Heart left ventricle (tissue), 13 donors: ENCODE data around the gene IL1RAP.

Source experiments
- POLR2A ChIP-seq, 2 donors: fragments of 450-650 bp; IDR thresholded peaks; one replicate each; pipeline ENCODE4 v1.6.1; 2017; ENCODE audit warnings: antibody characterized with exemption in 2 of 2, mild to moderate bottlenecking in 2 of 2, moderate library complexity in 2 of 2
- TF ChIP-seq, protein P1 (sequence below), 12 donors: fragments of 200-600 bp; sonication (generic) in 4 of 12; IDR thresholded peaks; one replicate each; pipeline versions ENCODE4 v1.5.0 to v1.8.0; 2018 to 2022; ENCODE audit warnings: antibody characterized with exemption in 12 of 12, mild to moderate bottlenecking in 5 of 12
- donor health status: ischemic (EF 13 %, LVEDD 7.1; RV severe dilation, severe dysfunction).
- donor health status: DM: no; HTN: yes; CAD: no.
- donor health status: DM: no; HTN: no; CAD: no.
- donor health status: ischemic (EF 25% LVEDD 6.9; RV normal size, moderate dysfunction).
- donor health status: ischemic (EF 25% LVEDD 5.7; RV mildly dilated, moderate dysfunction).
- donor health status: ischemic (EF 35%, LVEDD 5.7; RV mildly dilated, moderate dysfunction).
- donor health status: nonischemic (EF 11% LVEDD 7.7; RV severe dilation, severe dysfunction).
- donor health status: DM: yes; HTN: yes; CAD: no.
- donor health status: PGD.
- donor health status: ischemic (EF 29% LVEDD 5.4; RV normal size, mild dysfunction).
- donor health status: nonischemic (EF 23%, LVEDD 6.1; RV moderate dilation, normal function).

DNA sequence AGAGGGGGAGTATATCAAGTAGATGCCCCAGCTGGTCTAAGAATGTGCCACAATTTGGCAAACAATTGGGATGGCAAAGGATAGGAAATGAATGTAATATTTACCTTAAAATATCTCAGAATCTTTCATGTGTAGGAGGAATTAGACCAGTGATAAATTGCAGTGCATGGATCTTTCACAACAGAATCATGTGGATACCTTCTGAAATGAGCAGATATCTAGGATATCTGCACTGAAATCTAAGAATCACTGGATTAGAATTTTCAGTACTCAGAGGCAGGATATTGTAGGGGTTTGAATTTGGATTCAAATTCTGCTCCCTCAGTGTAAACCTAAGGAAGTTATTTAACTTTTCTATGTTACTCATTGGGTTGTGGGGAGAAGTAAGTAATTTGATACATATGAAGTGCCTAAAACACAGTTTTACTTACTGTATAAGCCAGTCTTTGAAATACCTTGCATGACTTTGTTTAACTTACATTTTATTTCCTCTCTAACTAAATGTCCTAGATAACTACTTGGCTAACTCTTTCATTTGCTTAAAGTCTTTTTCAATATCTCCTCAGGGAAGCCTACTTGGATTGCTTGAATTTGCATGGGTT lies 8.8 kb downstream of the IL1RAP start:
- no peak for TF ChIP-seq POLR2A (IDR thresholded peaks at IDR 0.05)
- TF ChIP-seq, protein P1, sequence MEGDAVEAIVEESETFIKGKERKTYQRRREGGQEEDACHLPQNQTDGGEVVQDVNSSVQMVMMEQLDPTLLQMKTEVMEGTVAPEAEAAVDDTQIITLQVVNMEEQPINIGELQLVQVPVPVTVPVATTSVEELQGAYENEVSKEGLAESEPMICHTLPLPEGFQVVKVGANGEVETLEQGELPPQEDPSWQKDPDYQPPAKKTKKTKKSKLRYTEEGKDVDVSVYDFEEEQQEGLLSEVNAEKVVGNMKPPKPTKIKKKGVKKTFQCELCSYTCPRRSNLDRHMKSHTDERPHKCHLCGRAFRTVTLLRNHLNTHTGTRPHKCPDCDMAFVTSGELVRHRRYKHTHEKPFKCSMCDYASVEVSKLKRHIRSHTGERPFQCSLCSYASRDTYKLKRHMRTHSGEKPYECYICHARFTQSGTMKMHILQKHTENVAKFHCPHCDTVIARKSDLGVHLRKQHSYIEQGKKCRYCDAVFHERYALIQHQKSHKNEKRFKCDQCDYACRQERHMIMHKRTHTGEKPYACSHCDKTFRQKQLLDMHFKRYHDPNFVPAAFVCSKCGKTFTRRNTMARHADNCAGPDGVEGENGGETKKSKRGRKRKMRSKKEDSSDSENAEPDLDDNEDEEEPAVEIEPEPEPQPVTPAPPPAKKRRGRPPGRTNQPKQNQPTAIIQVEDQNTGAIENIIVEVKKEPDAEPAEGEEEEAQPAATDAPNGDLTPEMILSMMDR (IDR thresholded peaks at IDR 0.05), result no peak
